OCI-LY3 (cell line): ENCODE results near the gene AHNAK.

Experiments
- H2AFZ ChIP-seq: fragments of 200-600, 300-600 bp; shearing (Covaris generic); 2 replicates; pipeline ENCODE4 v1.6.0; 2014; ENCODE audit warnings: antibody characterized with exemption, low read depth, low read length
- H3K27ac ChIP-seq: fragments of 200-600, 300-600 bp; sonication (generic); 2 replicates; pipeline ENCODE4 v1.5.1; 2014; ENCODE audit warnings: mild to moderate bottlenecking, low read length, moderate library complexity, mixed read lengths
- H3K27me3 ChIP-seq: fragments of 200-600, 300-600 bp; sonication (generic); 2 replicates; pipeline ENCODE4 v1.6.1; 2014; ENCODE audit warnings: low read depth, low read length, mixed read lengths
- H3K36me3 ChIP-seq: fragments of 200-600, 300-600 bp; sonication (generic); replicated peaks from 2 replicates; pipeline ENCODE3; 2014; ENCODE audit warnings: low read depth, low read length, mixed read lengths
- H3K4me1 ChIP-seq: fragments of 300-600, 200-600 bp; sonication (generic); 2 replicates; pipeline ENCODE4 v1.6.1; 2014; ENCODE audit warnings: low read length, mixed read lengths
- H3K4me2 ChIP-seq: fragments of 200-600, 300-600 bp; sonication (generic); 2 replicates; pipeline ENCODE4 v1.6.1; 2014; ENCODE audit warnings: low read length, mixed read lengths
- H3K4me3 ChIP-seq: fragments of 300-600, 200-600 bp; sonication (generic); 2 replicates; pipeline ENCODE4 v1.5.1; 2014; ENCODE audit warnings: antibody characterized with exemption, mild to moderate bottlenecking, low read length, moderate library complexity
- H3K79me2 ChIP-seq: fragments of 300-600, 200-600 bp; shearing (Covaris generic); 2 replicates; pipeline ENCODE4 v1.6.1; 2014; ENCODE audit warnings: mild to moderate bottlenecking, low read length, mixed read lengths
- H3K9ac ChIP-seq: fragments of 300-600, 200-600 bp; shearing (Covaris generic); 2 replicates; pipeline ENCODE4 v1.6.0; 2014; ENCODE audit warnings: mild to moderate bottlenecking, low read length, moderate library complexity
- H3K9me3 ChIP-seq: fragments of 200-600, 300-600 bp; shearing (Covaris generic); 2 replicates; pipeline ENCODE4 v1.6.1; 2014; ENCODE audit warnings: low read length, mixed read lengths; ENCODE audit not compliant: insufficient read depth
- H4K20me1 ChIP-seq: fragments of 200-600, 300-600 bp; sonication (generic); 2 replicates; pipeline ENCODE4 v1.6.1; 2016; ENCODE audit warnings: low read length, mixed read lengths; ENCODE audit not compliant: insufficient read depth
- CTCF ChIP-seq: fragments of 200-600, 300-600 bp; sonication (generic); IDR thresholded peaks from 2 replicates; pipeline ENCODE4 v1.5.1; 2014; ENCODE audit warnings: antibody characterized with exemption, low read length, low read depth
- EZH2phosphoT487 ChIP-seq: fragments of 200-600 bp; shearing (Covaris generic); IDR thresholded peaks from 2 replicates; pipeline ENCODE4 v1.6.1; 2018; ENCODE audit warnings: antibody characterized with exemption, mixed run types, low read depth

AHNAK gene

GRCh38 chr11:62400281-62400680 lies 146.3 kb downstream of the AHNAK start:
- TF ChIP-seq CTCF (no peak), EZH2phosphoT487 (no peak)
- no peaks in the 10 kb centered on the region for H4K20me1 ChIP-seq
- peaks cover 7% of the 10 kb centered on the region; the same call in 1 of the 2 replicates for H3K27me3 ChIP-seq
- H3K79me2 ChIP-seq, result no peaks in the 10 kb centered on the region
- no peak overlapping the region for H3K4me2 ChIP-seq
- no peak overlapping the region for H3K4me3 ChIP-seq
- H2AFZ ChIP-seq, result no peak overlapping the region
- H3K27ac ChIP-seq, result no peak overlapping the region
- H3K9me3 ChIP-seq, result no peaks in the 10 kb centered on the region
- no peak overlapping the region for H3K9ac ChIP-seq
- no peaks in the 10 kb centered on the region for H3K4me1 ChIP-seq
- H3K36me3 ChIP-seq, result no peaks in the 10 kb centered on the region

DNA sequence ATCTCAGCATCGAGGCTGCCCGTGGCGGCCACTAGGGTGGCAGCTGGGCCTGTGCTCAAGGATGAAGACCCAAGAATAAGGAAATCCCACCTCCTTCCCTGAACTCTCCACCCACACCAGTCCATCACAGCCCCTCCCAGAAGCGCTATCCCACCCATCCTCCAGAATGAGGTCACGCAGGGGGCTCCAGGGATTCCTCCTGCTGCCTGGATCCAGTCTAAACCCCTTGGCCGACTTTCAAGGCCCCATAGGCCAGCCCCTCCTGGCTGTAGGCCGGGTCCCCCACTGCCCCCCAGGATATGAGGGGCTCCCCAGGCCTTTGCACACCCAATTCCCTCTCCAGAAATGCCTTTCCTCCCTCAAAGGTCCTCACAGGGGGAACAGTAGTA lies 146.7 kb downstream of the AHNAK start:
- no peaks in the 10 kb centered on the region for H3K79me2 ChIP-seq
- H2AFZ ChIP-seq, result no peak overlapping the region
- H3K27me3 ChIP-seq, result peaks cover 6% of the 10 kb centered on the region; the same call in 1 of the 2 replicates
- no peak for TF ChIP-seq CTCF
- no peak overlapping the region for H3K4me2 ChIP-seq
- H3K9me3 ChIP-seq, result no peaks in the 10 kb centered on the region
- H3K4me3 ChIP-seq, result no peak overlapping the region
- H3K4me1 ChIP-seq, result no peaks in the 10 kb centered on the region
- no peak overlapping the region for H3K27ac ChIP-seq
- no peaks in the 10 kb centered on the region for H4K20me1 ChIP-seq
- H3K9ac ChIP-seq, result no peak overlapping the region
- H3K36me3 ChIP-seq, result no peaks in the 10 kb centered on the region

DNA sequence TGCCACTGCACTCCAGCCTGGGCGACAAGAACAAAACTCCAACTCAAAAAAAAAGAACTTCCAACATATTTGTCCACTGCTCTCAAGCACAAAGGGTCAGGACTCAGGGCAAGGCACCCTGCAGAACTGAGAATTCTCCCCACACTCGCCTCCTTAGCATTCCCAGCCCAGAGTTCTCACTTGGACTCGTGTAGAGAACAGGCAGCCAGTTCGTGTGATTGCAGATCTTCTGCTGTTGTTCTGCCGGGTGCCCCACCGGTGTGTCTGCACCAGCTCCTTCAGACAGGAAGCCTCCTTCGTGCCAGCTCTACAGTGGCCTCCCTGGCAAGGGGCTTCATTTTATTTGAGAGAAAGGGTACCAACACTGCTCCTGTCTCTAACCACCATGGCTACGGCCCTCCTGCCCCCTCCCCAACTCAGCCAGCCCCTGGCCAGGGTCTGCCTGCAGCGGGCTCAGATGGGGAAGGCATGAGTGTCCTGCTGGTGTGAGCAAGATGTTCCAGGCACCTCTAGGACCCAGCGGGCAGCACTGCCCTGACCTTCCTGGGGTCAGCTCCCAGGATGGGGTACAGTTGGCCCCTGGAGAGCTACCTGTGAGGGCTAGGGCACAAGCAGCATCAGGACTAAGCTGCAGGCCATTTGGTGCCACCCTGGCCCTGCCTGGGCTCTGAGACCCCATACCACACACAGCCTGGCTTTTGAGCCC lies 147.3 kb downstream of the AHNAK start:
- H3K27ac ChIP-seq, result no peak overlapping the region
- H3K79me2 ChIP-seq, result no peaks in the 10 kb centered on the region
- H3K4me2 ChIP-seq, result no peak overlapping the region
- no peak overlapping the region for H2AFZ ChIP-seq
- H3K9ac ChIP-seq, result no peak overlapping the region
- TF ChIP-seq CTCF (no peak), EZH2phosphoT487 (no peak)
- H3K36me3 ChIP-seq, result no peaks in the 10 kb centered on the region
- H3K4me3 ChIP-seq, result no peak overlapping the region
- H4K20me1 ChIP-seq, result no peaks in the 10 kb centered on the region
- H3K27me3 ChIP-seq, result peaks cover 4% of the 10 kb centered on the region; the same call in 1 of the 2 replicates
- H3K9me3 ChIP-seq, result no peaks in the 10 kb centered on the region
- H3K4me1 ChIP-seq, result peaks cover 4% of the 10 kb centered on the region

DNA sequence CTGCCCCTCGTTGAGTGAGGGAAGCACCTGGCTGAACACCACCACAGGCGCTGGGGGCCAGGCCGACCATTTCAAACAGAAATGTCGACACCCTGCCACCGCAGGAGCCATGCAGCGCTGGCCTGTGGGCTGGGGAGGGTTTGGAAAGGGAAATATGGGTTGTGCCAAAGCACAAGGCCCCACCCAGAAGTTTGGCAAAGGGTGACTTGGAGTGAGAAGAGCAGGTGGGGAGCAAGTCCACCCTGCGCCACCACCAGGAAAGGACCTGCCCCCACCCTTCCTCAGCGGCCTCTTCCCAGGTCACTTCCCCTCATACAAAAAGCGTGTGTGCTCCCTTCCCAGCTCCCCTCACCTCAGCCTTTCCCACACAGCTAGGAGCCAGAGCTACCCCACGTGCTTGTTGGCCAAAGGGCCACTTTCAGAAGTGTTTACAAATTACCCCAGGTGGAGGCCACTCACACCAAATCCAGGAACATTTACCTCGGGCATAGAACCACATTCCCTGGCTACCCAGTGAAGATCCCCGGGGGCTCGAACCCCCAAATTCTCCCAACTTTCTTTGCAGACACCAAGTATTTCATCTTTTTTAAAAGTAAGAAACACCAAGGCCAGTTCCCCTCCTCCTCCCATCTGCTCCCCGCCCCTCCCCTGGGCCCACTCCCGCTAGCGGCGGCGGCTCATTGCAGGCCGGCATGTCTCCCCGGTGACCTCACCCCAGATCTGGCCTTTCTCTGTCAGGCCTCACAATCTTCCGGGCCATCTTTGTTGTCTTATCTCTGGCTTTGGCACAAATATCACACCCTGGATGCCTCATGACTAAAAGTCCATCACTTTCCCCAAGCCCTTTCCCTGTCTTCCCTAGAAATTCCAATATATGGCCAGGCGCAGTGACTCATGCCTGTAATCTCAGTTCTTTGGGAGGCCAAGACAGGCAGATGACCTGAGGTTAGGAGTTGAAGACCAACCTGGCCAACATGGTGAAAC lies 148.3 kb downstream of the AHNAK start:
- TF ChIP-seq CTCF, result no peak
- TF ChIP-seq EZH2phosphoT487, result no peak
- no peak overlapping the region for H3K4me2 ChIP-seq
- H3K79me2 ChIP-seq, result no peaks in the 10 kb centered on the region
- H3K36me3 ChIP-seq, result no peaks in the 10 kb centered on the region
- H2AFZ ChIP-seq, result no peak overlapping the region
- H3K9ac ChIP-seq, result no peak overlapping the region
- peaks cover 4% of the 10 kb centered on the region for H3K4me1 ChIP-seq
- no peak overlapping the region for H3K4me3 ChIP-seq
- H4K20me1 ChIP-seq, result no peaks in the 10 kb centered on the region
- no peak overlapping the region for H3K27ac ChIP-seq
- H3K27me3 ChIP-seq, result no peaks in the 10 kb centered on the region
- no peaks in the 10 kb centered on the region for H3K9me3 ChIP-seq
